Loucy (cell line): Measurements from ENCODE around the gene RCAN2.

Experiments
- EZH2phosphoT487 ChIP-seq: fragments of 200-600 bp; IDR thresholded peaks from 2 replicates; pipeline ENCODE4 v1.6.1; 2018; ENCODE audit warnings: antibody characterized with exemption, mild to moderate bottlenecking, moderate library complexity, borderline replicate concordance
- TF ChIP-seq, protein P1 (sequence below): fragments of 200-600 bp; sonication (generic); conservative IDR thresholded peaks from 2 replicates; pipeline ENCODE4 v1.5.1; 2014; ENCODE audit warnings: mild to moderate bottlenecking, antibody characterized with exemption, low read length

DNA sequence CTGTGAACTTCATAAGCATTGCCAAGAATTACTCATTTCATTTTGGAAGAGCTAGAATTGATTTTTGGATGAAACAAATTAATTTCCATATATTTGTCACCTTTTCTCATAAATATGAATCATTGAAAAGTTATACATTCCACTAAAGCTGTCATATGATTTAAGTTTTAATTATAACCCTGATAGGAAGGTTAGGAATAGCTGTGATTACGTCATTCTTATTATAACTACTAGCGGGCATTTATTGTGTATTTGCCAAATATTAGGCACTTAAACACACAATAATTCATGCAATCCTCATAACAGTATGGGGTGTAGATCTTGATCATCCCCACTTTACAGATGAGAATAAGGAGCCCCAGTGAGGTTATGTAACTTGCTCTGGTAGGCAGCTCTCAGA lies 243.1 kb downstream of the RCAN2 start:
- TF ChIP-seq, protein P1, sequence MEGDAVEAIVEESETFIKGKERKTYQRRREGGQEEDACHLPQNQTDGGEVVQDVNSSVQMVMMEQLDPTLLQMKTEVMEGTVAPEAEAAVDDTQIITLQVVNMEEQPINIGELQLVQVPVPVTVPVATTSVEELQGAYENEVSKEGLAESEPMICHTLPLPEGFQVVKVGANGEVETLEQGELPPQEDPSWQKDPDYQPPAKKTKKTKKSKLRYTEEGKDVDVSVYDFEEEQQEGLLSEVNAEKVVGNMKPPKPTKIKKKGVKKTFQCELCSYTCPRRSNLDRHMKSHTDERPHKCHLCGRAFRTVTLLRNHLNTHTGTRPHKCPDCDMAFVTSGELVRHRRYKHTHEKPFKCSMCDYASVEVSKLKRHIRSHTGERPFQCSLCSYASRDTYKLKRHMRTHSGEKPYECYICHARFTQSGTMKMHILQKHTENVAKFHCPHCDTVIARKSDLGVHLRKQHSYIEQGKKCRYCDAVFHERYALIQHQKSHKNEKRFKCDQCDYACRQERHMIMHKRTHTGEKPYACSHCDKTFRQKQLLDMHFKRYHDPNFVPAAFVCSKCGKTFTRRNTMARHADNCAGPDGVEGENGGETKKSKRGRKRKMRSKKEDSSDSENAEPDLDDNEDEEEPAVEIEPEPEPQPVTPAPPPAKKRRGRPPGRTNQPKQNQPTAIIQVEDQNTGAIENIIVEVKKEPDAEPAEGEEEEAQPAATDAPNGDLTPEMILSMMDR: no peak
- no peak for TF ChIP-seq EZH2phosphoT487
